MCF 10A (cell line): ENCODE data around the gene YTHDF1. TPM values are rescaled to one million over a fixed set of nuclear protein-coding genes. Genes with fewer than 3 reads are reported as not detected.

Source experiments
- BruUV-seq: library from RNA; stranded (reverse); fragments of 400-500 nt; replicated peaks from 2 replicates; lab custom pipeline; 2021; lab: Mats Ljungman, UMichigan
- CTCF ChIA-PET: fragments of 300-600 bp; sonication (Branson Sonifier 250); formaldehyde crosslinking; extraction: SDS; loops from one replicate; lab custom pipeline; 2021; ENCODE audit warnings: antibody characterized with exemption, inconsistent platforms; lab: Yijun Ruan, JAX
- POLR2A ChIA-PET: fragments of 300-600, 350-650 bp; sonication (Branson Sonifier 250); formaldehyde crosslinking; extraction: SDS; loops from one replicate; lab custom pipeline; 2020; ENCODE audit warnings: antibody characterized with exemption, inconsistent platforms; lab: Yijun Ruan, JAX
- DNase-seq: peaks from one replicate; pipeline ENCODE4 v3.0.0-alpha.2; 2018; ENCODE audit not compliant: unreplicated experiment
- H3K27ac Mint-ChIP-seq: one replicate; pipeline ENCODE4 v1.8.0; 2022; ENCODE audit warnings: mild to moderate bottlenecking, low read depth, mixed read lengths; ENCODE audit not compliant: unreplicated experiment
- H3K27me3 Mint-ChIP-seq: one replicate; pipeline ENCODE4 v1.8.0; 2022; ENCODE audit warnings: mixed read lengths; ENCODE audit not compliant: insufficient read depth, unreplicated experiment
- H3K36me3 Mint-ChIP-seq: one replicate; pipeline ENCODE4 v1.8.0; 2022; ENCODE audit warnings: mild to moderate bottlenecking, moderate library complexity, mixed read lengths; ENCODE audit not compliant: insufficient read depth, unreplicated experiment
- H3K4me1 Mint-ChIP-seq: one replicate; pipeline ENCODE4 v1.8.0; 2022; ENCODE audit warnings: mixed read lengths; ENCODE audit not compliant: insufficient read depth, unreplicated experiment
- H3K4me3 Mint-ChIP-seq: one replicate; pipeline ENCODE4 v1.8.0; 2022; ENCODE audit warnings: mild to moderate bottlenecking, moderate library complexity, mixed read lengths; ENCODE audit not compliant: unreplicated experiment
- H3K9me3 Mint-ChIP-seq: one replicate; pipeline ENCODE4 v1.8.0; 2022; ENCODE audit warnings: mixed read lengths; ENCODE audit not compliant: unreplicated experiment
- CTCF ChIP-seq: fragments of 200-600 bp; IDR thresholded peaks from one replicate; pipeline ENCODE4 v1.8.0; 2022; ENCODE audit warnings: antibody characterized with exemption, mild to moderate bottlenecking; ENCODE audit not compliant: unreplicated experiment
- intact Hi-C: fragments of 100-400 bp; cut with micrococcal nuclease; formaldehyde crosslinking; loops from 2 replicates; pipeline ENCODE4 v1.14.1; 2022
- total RNA-seq: library from RNA; stranded (reverse); gene quantifications from 2 replicates; pipeline ENCODE4 v1.2.3, GENCODE V29; 2022

The YTHDF1 gene
- total RNA-seq, 1 experiment from 2014 or later = 49.5 TPM

- POLR2A ChIA-PET = no interaction called here
- Mint-ChIP-seq H3K4me3 (no peak overlapping the region), H3K9me3 (no peaks in the 10 kb centered on the region), H3K27me3 (peaks cover 17% of the 10 kb centered on the region), H3K36me3 (no peaks in the 10 kb centered on the region), H3K27ac (no peak overlapping the region), H3K4me1 (no peaks in the 10 kb centered on the region)
- no peak for DNase-seq
- no peak for TF ChIP-seq CTCF
- CTCF ChIA-PET = interaction anchor here (0.6 to 7.1 kb wide), 6 partner anchors 12 to 754 kb away, joined by 3 to 115 read pairs (median 4); no protein-coding TSS in a partner anchor
- intact Hi-C loops = no loop called here
- BruUV-seq = no TSS peak
Observed at GRCh38 chr20:63236116-63236837, 20.3 kb upstream of the YTHDF1 start.

GRCh38 chr20:63235399-63235983 is 19.6 kb upstream of the YTHDF1 start, which contains the start of gene BIRC7:
Gene BIRC7, plus strand, starts transcription at chr20:63235905. Its CDS starts 192 bp downstream, at chr20:63236097.
- Mint-ChIP-seq H3K27me3 (peaks cover 25% of the 10 kb centered on the region), H3K27ac (no peak within 1 kb of the TSS), H3K4me1 (no peaks in the 10 kb centered on the region), H3K4me3 (no peak within 1 kb of the TSS), H3K9me3 (no peaks in the 10 kb centered on the region), H3K36me3 (no peaks in the 10 kb centered on the region)
- no TSS peak for BruUV-seq
- no peak for TF ChIP-seq CTCF
- intact Hi-C loops = no loop called here
- CTCF ChIA-PET = interaction anchor here (0.6 to 7.1 kb wide), 13 partner anchors 10 to 753 kb away, joined by 3 to 115 read pairs (median 4); no protein-coding TSS in a partner anchor
- DNase-seq = no peak
- POLR2A ChIA-PET = interaction anchor here (0.9 to 1.6 kb wide), 2 partner anchors 40 to 285 kb away, joined by 3 to 4 read pairs; partner anchors contain the start of gene PPDPF

- no peaks in the 10 kb centered on the region for H3K9me3 Mint-ChIP-seq
- no peak overlapping the region for H3K4me3 Mint-ChIP-seq
- H3K4me1 Mint-ChIP-seq = no peaks in the 10 kb centered on the region
- intact Hi-C loops = no loop called here
- peaks cover 32% of the 10 kb centered on the region for H3K27me3 Mint-ChIP-seq
- no peak overlapping the region for H3K27ac Mint-ChIP-seq
- peak; percentile 51 for TF ChIP-seq CTCF
- BruUV-seq = no TSS peak
- CTCF ChIA-PET = interaction anchor here (0.6 to 7.1 kb wide), 15 partner anchors 9 to 1028 kb away, joined by 3 to 115 read pairs (median 4); no protein-coding TSS in a partner anchor
- peak; percentile 59 for DNase-seq
- POLR2A ChIA-PET = interaction anchor here (0.9 to 1.6 kb wide), 3 partner anchors 11 to 286 kb away, joined by 3 to 4 read pairs (median 3); partner anchors contain the start of gene PPDPF
- H3K36me3 Mint-ChIP-seq = no peaks in the 10 kb centered on the region
Observed at GRCh38 chr20:63234693-63235398, 18.9 kb upstream of the YTHDF1 start.
